OCI-LY3 (cell line): ENCODE measurements around the gene UAP1L1.

Experiments used
- H2AFZ ChIP-seq: fragments of 200-600, 300-600 bp; shearing (Covaris generic); 2 replicates; pipeline ENCODE4 v1.6.0; 2014; ENCODE audit warnings: antibody characterized with exemption, low read depth, low read length
- H3K27ac ChIP-seq: fragments of 200-600, 300-600 bp; sonication (generic); 2 replicates; pipeline ENCODE4 v1.5.1; 2014; ENCODE audit warnings: mild to moderate bottlenecking, low read length, moderate library complexity, mixed read lengths
- H3K27me3 ChIP-seq: fragments of 200-600, 300-600 bp; sonication (generic); 2 replicates; pipeline ENCODE4 v1.6.1; 2014; ENCODE audit warnings: low read depth, low read length, mixed read lengths
- H3K36me3 ChIP-seq: fragments of 200-600, 300-600 bp; sonication (generic); replicated peaks from 2 replicates; pipeline ENCODE3; 2014; ENCODE audit warnings: low read depth, low read length, mixed read lengths
- H3K4me1 ChIP-seq: fragments of 300-600, 200-600 bp; sonication (generic); 2 replicates; pipeline ENCODE4 v1.6.1; 2014; ENCODE audit warnings: low read length, mixed read lengths
- H3K4me2 ChIP-seq: fragments of 200-600, 300-600 bp; sonication (generic); 2 replicates; pipeline ENCODE4 v1.6.1; 2014; ENCODE audit warnings: low read length, mixed read lengths
- H3K4me3 ChIP-seq: fragments of 300-600, 200-600 bp; sonication (generic); 2 replicates; pipeline ENCODE4 v1.5.1; 2014; ENCODE audit warnings: antibody characterized with exemption, mild to moderate bottlenecking, low read length, moderate library complexity
- H3K79me2 ChIP-seq: fragments of 300-600, 200-600 bp; shearing (Covaris generic); 2 replicates; pipeline ENCODE4 v1.6.1; 2014; ENCODE audit warnings: mild to moderate bottlenecking, low read length, mixed read lengths
- H3K9ac ChIP-seq: fragments of 300-600, 200-600 bp; shearing (Covaris generic); 2 replicates; pipeline ENCODE4 v1.6.0; 2014; ENCODE audit warnings: mild to moderate bottlenecking, low read length, moderate library complexity
- H3K9me3 ChIP-seq: fragments of 200-600, 300-600 bp; shearing (Covaris generic); 2 replicates; pipeline ENCODE4 v1.6.1; 2014; ENCODE audit warnings: low read length, mixed read lengths; ENCODE audit not compliant: insufficient read depth
- H4K20me1 ChIP-seq: fragments of 200-600, 300-600 bp; sonication (generic); 2 replicates; pipeline ENCODE4 v1.6.1; 2016; ENCODE audit warnings: low read length, mixed read lengths; ENCODE audit not compliant: insufficient read depth
- EZH2phosphoT487 ChIP-seq: fragments of 200-600 bp; shearing (Covaris generic); IDR thresholded peaks from 2 replicates; pipeline ENCODE4 v1.6.1; 2018; ENCODE audit warnings: antibody characterized with exemption, mixed run types, low read depth
- TF ChIP-seq, protein P1 (sequence below): fragments of 200-600, 300-600 bp; sonication (generic); IDR thresholded peaks from 2 replicates; pipeline ENCODE4 v1.5.1; 2014; ENCODE audit warnings: antibody characterized with exemption, low read length, low read depth

Gene UAP1L1

DNA sequence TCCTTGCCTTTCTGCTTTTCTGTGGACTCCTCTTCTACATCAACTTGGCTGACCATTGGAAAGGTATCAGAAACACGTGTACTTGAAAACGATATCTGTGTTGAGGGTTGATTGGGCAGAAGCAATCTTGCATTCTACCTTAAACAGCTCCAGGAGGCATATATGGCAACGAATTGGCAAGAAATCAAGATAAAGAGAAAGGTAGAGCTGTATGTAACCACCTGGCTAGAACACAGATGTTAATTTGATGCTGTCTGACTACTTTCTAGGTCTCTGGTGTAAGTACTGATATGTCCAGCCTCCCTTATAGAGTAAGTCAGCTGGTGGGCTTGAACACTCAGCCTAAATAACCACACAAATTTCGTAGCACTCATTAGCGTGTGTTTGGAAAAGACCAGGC, 10.8 kb downstream of the UAP1L1 start:
- H3K9ac ChIP-seq = peak overlapping the region; percentile 86; the same call in 1 of the 2 replicates
- H3K9me3 ChIP-seq = no peaks in the 10 kb centered on the region
- H3K27me3 ChIP-seq = no peaks in the 10 kb centered on the region
- no peak overlapping the region for H3K27ac ChIP-seq
- peaks cover 20% of the 10 kb centered on the region for H3K36me3 ChIP-seq
- TF ChIP-seq, protein P1, sequence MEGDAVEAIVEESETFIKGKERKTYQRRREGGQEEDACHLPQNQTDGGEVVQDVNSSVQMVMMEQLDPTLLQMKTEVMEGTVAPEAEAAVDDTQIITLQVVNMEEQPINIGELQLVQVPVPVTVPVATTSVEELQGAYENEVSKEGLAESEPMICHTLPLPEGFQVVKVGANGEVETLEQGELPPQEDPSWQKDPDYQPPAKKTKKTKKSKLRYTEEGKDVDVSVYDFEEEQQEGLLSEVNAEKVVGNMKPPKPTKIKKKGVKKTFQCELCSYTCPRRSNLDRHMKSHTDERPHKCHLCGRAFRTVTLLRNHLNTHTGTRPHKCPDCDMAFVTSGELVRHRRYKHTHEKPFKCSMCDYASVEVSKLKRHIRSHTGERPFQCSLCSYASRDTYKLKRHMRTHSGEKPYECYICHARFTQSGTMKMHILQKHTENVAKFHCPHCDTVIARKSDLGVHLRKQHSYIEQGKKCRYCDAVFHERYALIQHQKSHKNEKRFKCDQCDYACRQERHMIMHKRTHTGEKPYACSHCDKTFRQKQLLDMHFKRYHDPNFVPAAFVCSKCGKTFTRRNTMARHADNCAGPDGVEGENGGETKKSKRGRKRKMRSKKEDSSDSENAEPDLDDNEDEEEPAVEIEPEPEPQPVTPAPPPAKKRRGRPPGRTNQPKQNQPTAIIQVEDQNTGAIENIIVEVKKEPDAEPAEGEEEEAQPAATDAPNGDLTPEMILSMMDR = no peak
- no peak for TF ChIP-seq EZH2phosphoT487
- H3K4me2 ChIP-seq = peak overlapping the region; percentile 96
- H2AFZ ChIP-seq = no peak overlapping the region
- H4K20me1 ChIP-seq = peaks cover 3% of the 10 kb centered on the region; the same call in 1 of the 2 replicates
- peaks cover 41% of the 10 kb centered on the region for H3K4me1 ChIP-seq
- peaks cover 14% of the 10 kb centered on the region for H3K79me2 ChIP-seq
- H3K4me3 ChIP-seq = peak overlapping the region; percentile 87

DNA sequence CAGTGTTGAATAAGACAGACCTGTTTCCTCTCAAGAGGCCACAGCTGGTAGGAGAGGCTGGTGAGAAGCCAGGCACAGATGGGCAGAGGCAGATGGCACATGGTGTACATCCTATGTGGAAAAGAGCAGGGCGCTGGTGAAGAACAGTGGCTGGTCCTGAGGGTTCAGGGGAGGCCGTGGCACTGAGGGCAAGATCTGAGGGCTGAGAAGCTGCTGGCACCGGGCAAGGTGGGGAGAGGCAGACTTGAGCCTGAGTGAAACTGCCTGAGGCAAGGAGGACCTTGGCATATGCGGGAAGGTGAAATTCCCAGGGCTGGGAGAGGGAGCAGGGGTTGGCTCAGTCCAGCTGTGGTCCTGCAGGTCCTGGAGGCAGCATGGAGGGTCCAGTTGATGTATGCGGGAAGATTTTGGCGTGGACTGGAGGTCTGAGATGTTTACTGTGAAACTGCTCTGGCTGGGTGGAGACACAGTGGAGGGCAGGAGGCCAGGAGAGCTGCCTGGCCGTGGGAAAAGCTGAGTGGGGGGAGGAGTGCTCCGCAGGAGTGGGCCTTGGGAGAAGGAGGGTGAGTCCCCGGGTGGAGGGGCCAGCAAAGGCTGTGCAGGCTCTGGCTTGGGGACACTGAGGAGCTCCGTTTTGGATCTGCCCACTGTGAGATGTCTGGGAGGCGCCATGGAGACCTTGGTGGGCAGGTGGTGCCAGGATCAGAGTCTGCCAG, 12.1 kb downstream of the UAP1L1 start:
- Histone ChIP-seq H3K9ac (no peak overlapping the region), H3K79me2 (peaks cover 14% of the 10 kb centered on the region), H3K4me2 (no peak overlapping the region), H3K4me1 (peaks cover 28% of the 10 kb centered on the region), H3K36me3 (peaks cover 18% of the 10 kb centered on the region), H2AFZ (no peak overlapping the region), H3K27me3 (no peaks in the 10 kb centered on the region), H3K27ac (no peak overlapping the region), H3K4me3 (no peak overlapping the region), H3K9me3 (no peaks in the 10 kb centered on the region), H4K20me1 (no peaks in the 10 kb centered on the region)
- no peak for TF ChIP-seq EZH2phosphoT487
- TF ChIP-seq, protein P1 = no peak

DNA sequence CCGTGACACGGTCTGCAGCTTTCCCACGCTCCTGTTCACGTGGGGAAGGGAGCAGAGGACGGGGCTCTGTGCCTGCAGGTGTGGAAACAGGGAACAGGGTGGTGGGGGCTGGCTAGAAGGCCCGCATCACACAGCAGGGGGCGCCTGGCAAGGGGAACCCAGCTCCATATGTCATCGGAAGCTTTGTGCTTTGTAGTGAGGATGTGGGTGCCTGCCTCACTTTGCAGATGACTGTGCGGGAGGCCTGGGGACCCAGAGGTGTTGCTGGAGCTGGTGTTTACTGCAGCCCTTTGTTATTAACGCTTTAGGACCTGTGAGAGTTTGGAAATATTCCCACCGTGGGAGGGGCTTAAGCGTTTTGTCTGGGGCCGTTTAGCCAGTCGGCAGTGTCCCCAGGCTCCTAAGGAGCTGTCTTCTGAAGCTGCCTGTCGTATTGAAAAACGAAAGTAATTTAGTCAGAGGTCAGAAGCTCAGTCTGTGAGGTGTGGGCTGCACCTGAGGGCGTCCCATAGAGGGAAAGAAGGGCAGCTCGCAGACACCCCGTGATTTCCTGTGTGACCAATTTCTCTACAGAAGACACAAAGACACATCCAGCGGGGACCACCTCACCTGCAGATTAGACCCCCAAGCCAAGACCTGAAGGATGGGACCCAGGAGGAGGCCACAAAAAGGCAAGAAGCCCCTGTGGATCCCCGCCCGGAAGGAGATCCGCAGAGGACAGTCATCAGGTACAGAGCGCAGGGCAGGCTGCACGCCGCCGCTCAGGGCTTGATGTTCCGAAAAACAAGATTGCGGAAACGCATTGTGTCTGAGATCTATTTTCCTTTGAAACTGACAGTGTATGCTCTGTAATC, 18.6 kb downstream of the UAP1L1 start:
- peak overlapping the region; percentile 72 for H3K4me3 ChIP-seq
- peaks cover 30% of the 10 kb centered on the region for H3K36me3 ChIP-seq
- peaks cover 14% of the 10 kb centered on the region for H3K4me1 ChIP-seq
- no peaks in the 10 kb centered on the region for H3K9me3 ChIP-seq
- peak overlapping the region; percentile 92 for H3K4me2 ChIP-seq
- H4K20me1 ChIP-seq = no peaks in the 10 kb centered on the region
- peak overlapping the region; percentile 31; the same call in 1 of the 2 replicates for H3K9ac ChIP-seq
- H3K27ac ChIP-seq = peak overlapping the region; percentile 60
- H2AFZ ChIP-seq = no peak overlapping the region
- TF ChIP-seq, protein P1 = peak; percentile 66
- TF ChIP-seq EZH2phosphoT487 = no peak
- no peaks in the 10 kb centered on the region for H3K79me2 ChIP-seq
- no peaks in the 10 kb centered on the region for H3K27me3 ChIP-seq
